SU-DHL-6 (cell line): Measurements from ENCODE around the gene RAB6B.

ENCODE experiments used
- H2AFZ ChIP-seq: fragments of 200-600 bp; sonication (generic); 2 replicates; pipeline ENCODE4 v1.6.1; 2014; ENCODE audit warnings: low read depth, mild to moderate bottlenecking, moderate library complexity, mixed read lengths, antibody characterized with exemption, low read length; ENCODE audit not compliant: severe bottlenecking
- H3F3A ChIP-seq: fragments of 200-600 bp; shearing (Covaris generic); 2 replicates; pipeline ENCODE4 v1.6.0; 2016; ENCODE audit warnings: antibody characterized with exemption, mild to moderate bottlenecking; ENCODE audit not compliant: insufficient read depth
- H3K27ac ChIP-seq: fragments of 200-600 bp; sonication (generic); 2 replicates; pipeline ENCODE4 v1.5.1; 2016; ENCODE audit warnings: low read depth, mild to moderate bottlenecking, low read length, moderate library complexity, mixed read lengths
- H3K27me3 ChIP-seq: fragments of 200-600 bp; sonication (generic), shearing (Covaris generic); 2 replicates; pipeline ENCODE4 v1.6.0; 2014; ENCODE audit warnings: mild to moderate bottlenecking, low read length
- H3K36me3 ChIP-seq: fragments of 200-600 bp; sonication (generic); 2 replicates; pipeline ENCODE4 v1.6.1; 2014; ENCODE audit warnings: mild to moderate bottlenecking, low read length, mixed read lengths
- H3K4me2 ChIP-seq: fragments of 300-600, 200-600 bp; shearing (Covaris generic), sonication (generic); 2 replicates; pipeline ENCODE4 v1.6.0; 2014; ENCODE audit warnings: low read length, low read depth, mild to moderate bottlenecking; ENCODE audit not compliant: poor library complexity, severe bottlenecking
- H3K4me3 ChIP-seq: fragments of 200-600 bp; sonication (generic); 2 replicates; pipeline ENCODE4 v1.5.1; 2014; ENCODE audit warnings: antibody characterized with exemption, low read length, mild to moderate bottlenecking, mixed read lengths; ENCODE audit not compliant: insufficient read depth, poor library complexity, severe bottlenecking
- H3K79me2 ChIP-seq: fragments of 200-600 bp; sonication (generic); 2 replicates; pipeline ENCODE4 v1.6.1; 2014; ENCODE audit warnings: mild to moderate bottlenecking, low read length, moderate library complexity; ENCODE audit not compliant: insufficient read depth
- H3K9ac ChIP-seq: fragments of 200-600 bp; sonication (generic); 2 replicates; pipeline ENCODE4 v1.7.0; 2014; ENCODE audit warnings: mild to moderate bottlenecking, low read length
- H3K9me2 ChIP-seq: fragments of 200-600 bp; sonication (generic); replicated peaks from 2 replicates; pipeline ENCODE4 v1.6.1; 2014; ENCODE audit warnings: low read length; ENCODE audit not compliant: insufficient read depth
- H3K9me3 ChIP-seq: fragments of 200-600 bp; sonication (generic); 2 replicates; pipeline ENCODE4 v1.6.1; 2014; ENCODE audit warnings: low read length, mixed read lengths; ENCODE audit not compliant: insufficient read depth
- H4K20me1 ChIP-seq: fragments of 200-600 bp; sonication (generic); 2 replicates; pipeline ENCODE4 v1.6.1; 2014; ENCODE audit warnings: low read depth, mild to moderate bottlenecking, antibody characterized with exemption, low read length, moderate library complexity, mixed read lengths
- EZH2phosphoT487 ChIP-seq: fragments of 200-600 bp; sonication (generic), shearing (Covaris generic); conservative IDR thresholded peaks from 2 replicates; pipeline ENCODE4 v1.6.1; 2018; ENCODE audit warnings: mild to moderate bottlenecking, antibody characterized with exemption, low read length, moderate library complexity, mixed read lengths
- TF ChIP-seq, protein P1 (sequence below): fragments of 200-600 bp; sonication (generic); IDR thresholded peaks from one replicate; pipeline ENCODE4 v1.5.1; 2017; ENCODE audit warnings: antibody characterized with exemption, mild to moderate bottlenecking, low read length, moderate library complexity; ENCODE audit not compliant: insufficient read depth, poor library complexity, severe bottlenecking

Gene RAB6B

DNA sequence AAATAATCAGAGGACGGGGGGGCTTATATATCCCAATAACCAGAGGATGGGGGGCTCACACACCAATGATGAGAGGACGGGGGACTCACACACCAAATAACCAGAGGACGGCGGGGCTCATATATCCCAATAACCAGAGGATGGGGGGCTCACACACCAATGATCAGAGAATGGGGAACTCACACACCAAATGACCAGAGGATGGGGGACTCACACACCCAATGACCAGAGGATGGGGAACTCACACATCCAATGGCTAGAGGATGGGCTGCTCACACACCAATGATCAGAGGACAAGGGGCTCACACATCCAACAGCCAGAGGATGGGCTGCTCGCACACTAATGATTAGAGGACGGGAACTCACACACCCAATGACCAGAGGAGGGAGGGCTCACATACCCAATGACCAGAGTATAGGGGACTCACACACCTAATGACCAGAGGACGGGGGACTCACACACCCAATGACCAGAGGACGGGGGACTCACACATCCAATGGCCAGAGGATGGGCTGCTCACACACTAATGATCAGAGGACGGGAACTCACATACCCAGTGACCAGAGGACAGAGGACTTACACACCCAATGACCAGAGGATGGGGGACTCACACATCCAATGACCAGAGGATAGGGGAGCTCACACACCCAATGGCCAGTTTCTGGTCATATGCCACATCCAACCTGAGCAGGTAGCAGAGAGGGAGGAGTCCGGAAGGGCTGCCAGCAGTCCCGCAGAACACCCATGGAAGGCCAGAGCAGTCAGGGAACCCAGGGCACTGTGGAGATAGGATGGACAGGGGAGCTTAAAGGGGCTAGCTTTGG is 10.6 kb downstream of the RAB6B start:
- Histone ChIP-seq H3K36me3 (no peaks in the 10 kb centered on the region), H3K4me2 (no peak overlapping the region), H3F3A (no peaks in the 10 kb centered on the region), H4K20me1 (no peaks in the 10 kb centered on the region), H2AFZ (no peak overlapping the region), H3K79me2 (no peaks in the 10 kb centered on the region), H3K9me2 (no peaks in the 10 kb centered on the region), H3K27me3 (no peaks in the 10 kb centered on the region), H3K4me3 (no peak overlapping the region), H3K9me3 (no peaks in the 10 kb centered on the region), H3K9ac (no peak overlapping the region), H3K27ac (no peak overlapping the region)
- no peak for TF ChIP-seq EZH2phosphoT487

DNA sequence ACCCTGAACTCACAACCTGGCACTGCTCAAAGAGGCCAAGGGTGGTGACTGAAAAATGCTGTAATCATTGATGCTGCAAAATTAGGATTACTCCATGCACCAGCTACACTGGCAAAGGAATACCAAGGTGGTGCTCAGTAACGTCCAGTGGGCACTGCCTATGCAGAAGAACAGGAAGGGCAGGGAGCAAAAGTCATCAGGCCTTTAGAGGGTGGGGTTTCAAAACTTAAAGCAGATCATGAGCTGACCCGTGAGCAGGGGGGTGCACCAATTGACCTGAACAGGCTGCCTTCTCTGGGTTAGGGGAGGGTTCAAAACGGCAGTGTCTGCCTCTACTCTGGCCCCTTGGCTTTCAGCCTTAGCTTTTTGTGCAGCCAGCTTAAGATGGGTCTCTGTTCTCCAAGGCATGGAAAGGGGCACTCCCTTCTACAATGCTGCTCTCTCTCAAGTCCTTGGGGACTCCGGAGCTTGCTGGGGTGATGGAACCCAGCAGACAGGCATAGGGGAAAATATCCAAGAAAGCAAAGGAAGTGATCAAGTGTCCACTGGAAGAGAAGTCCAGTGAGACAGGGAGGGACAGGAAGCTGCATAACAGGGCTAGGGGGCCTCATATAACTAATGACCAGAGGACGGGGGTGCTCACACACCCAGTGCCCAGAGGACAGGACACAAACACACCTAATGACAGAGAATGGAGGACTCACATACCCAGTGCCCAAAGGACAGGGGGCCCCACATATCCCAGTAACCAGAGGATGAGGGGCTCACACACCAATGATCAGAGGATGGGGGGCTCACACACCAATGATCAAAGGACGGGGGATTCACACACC is 11.4 kb downstream of the RAB6B start:
- H3K4me2 ChIP-seq: no peak overlapping the region
- H3K9me3 ChIP-seq: no peaks in the 10 kb centered on the region
- H3K9ac ChIP-seq: no peak overlapping the region
- TF ChIP-seq, protein P1, sequence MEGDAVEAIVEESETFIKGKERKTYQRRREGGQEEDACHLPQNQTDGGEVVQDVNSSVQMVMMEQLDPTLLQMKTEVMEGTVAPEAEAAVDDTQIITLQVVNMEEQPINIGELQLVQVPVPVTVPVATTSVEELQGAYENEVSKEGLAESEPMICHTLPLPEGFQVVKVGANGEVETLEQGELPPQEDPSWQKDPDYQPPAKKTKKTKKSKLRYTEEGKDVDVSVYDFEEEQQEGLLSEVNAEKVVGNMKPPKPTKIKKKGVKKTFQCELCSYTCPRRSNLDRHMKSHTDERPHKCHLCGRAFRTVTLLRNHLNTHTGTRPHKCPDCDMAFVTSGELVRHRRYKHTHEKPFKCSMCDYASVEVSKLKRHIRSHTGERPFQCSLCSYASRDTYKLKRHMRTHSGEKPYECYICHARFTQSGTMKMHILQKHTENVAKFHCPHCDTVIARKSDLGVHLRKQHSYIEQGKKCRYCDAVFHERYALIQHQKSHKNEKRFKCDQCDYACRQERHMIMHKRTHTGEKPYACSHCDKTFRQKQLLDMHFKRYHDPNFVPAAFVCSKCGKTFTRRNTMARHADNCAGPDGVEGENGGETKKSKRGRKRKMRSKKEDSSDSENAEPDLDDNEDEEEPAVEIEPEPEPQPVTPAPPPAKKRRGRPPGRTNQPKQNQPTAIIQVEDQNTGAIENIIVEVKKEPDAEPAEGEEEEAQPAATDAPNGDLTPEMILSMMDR: no peak
- TF ChIP-seq EZH2phosphoT487: no peak
- no peaks in the 10 kb centered on the region for H3K27me3 ChIP-seq
- H3K27ac ChIP-seq: no peak overlapping the region
- no peaks in the 10 kb centered on the region for H3F3A ChIP-seq
- no peaks in the 10 kb centered on the region for H3K9me2 ChIP-seq
- no peak overlapping the region for H2AFZ ChIP-seq
- H3K79me2 ChIP-seq: no peaks in the 10 kb centered on the region
- H4K20me1 ChIP-seq: no peaks in the 10 kb centered on the region
- H3K4me3 ChIP-seq: no peak overlapping the region
- no peaks in the 10 kb centered on the region for H3K36me3 ChIP-seq

DNA sequence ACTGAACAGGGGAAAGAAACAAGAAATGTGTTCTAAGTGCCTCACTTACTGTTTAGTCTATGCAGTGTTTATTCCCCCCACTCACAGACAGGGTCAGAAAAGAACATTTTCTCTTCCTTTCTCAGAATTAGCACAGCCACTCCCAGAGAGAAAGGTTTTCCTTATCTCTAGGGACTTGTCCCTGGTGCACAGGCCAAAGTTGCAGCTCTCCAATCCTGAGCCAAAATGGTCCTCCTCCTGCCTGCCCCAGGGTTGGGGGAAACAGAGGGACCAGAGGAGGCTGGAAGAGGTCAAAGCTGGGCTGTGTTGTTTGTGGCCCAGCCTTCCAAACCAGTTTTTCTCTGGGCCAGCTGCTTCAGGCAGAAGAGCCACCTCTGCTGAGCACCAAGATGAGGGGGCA is 12.0 kb downstream of the RAB6B start:
- H3K9me3 ChIP-seq: no peaks in the 10 kb centered on the region
- H3F3A ChIP-seq: no peaks in the 10 kb centered on the region
- no peaks in the 10 kb centered on the region for H3K79me2 ChIP-seq
- H2AFZ ChIP-seq: no peak overlapping the region
- no peak overlapping the region for H3K9ac ChIP-seq
- H3K4me2 ChIP-seq: no peak overlapping the region
- H3K36me3 ChIP-seq: no peaks in the 10 kb centered on the region
- H3K4me3 ChIP-seq: no peak overlapping the region
- no peaks in the 10 kb centered on the region for H3K27me3 ChIP-seq
- no peak overlapping the region for H3K27ac ChIP-seq
- H3K9me2 ChIP-seq: no peaks in the 10 kb centered on the region
- no peaks in the 10 kb centered on the region for H4K20me1 ChIP-seq
- no peak for TF ChIP-seq EZH2phosphoT487
- TF ChIP-seq, protein P1: no peak
